IPS-18a (cell line): Measurements from ENCODE around the gene RNF144A.
"Not testable (repeated sequence)": the region's sequence is repeated elsewhere in the genome, so short reads cannot be mapped to it uniquely, and the experiment has no call there.

ENCODE experiments used
- H3K27ac ChIP-seq: one replicate; pipeline ENCODE4 v1.5.1; 2013; ENCODE audit warnings: low read length
- H3K27me3 ChIP-seq: one replicate; pipeline ENCODE4 v1.6.1; 2013; ENCODE audit warnings: mild to moderate bottlenecking, low read length; ENCODE audit not compliant: control insufficient read depth, insufficient read depth
- H3K36me3 ChIP-seq: one replicate; pipeline ENCODE4 v1.6.1; 2013; ENCODE audit warnings: low read depth, low read length; ENCODE audit not compliant: control insufficient read depth
- H3K4me1 ChIP-seq: one replicate; pipeline ENCODE4 v1.6.1; 2013; ENCODE audit warnings: low read depth, low read length; ENCODE audit not compliant: control insufficient read depth
- H3K4me3 ChIP-seq: one replicate; pipeline ENCODE4 v1.5.1; 2013; ENCODE audit warnings: low read length
- H3K9ac ChIP-seq: one replicate; pipeline ENCODE4 v1.6.1; 2013; ENCODE audit warnings: mild to moderate bottlenecking, low read length, moderate library complexity
- H3K9me3 ChIP-seq: one replicate; pipeline ENCODE4 v1.6.1; 2013; ENCODE audit warnings: low read depth, low read length; ENCODE audit not compliant: control insufficient read depth

The RNF144A gene

DNA sequence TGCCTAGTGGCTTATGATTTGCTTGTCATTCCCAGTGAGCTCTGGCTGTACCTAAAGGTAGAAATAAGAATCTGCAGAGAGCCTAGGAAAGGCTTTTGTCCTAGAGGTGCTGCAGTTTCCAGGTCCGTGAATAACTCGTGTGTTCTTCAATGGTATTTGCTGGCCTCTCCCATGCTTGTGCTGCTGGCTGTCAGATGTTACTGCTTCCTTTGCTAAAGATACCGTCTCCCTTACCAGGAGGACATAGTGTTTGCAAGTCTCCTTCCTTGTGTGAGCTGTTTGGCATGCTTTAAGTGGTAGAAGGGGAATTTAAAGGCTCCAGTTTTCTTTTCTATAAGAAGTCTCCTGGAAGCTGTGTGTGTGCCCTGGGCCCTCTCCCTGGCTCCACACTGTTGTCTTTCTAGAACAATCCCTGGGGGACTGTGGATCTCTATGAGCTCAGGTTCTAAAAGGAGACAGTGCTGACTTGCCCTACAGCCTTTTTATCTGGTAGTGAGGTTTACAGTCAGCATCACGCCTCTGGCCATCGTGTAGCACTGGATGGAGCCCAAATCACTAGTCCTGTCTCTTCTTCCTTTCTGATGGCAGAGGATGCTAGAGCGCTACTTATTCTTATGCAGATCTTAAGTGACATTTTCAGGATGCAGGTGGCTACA is 65.8 kb downstream of the RNF144A start:
- peaks cover 9% of the 10 kb centered on the region for H3K4me1 ChIP-seq
- H3K9me3 ChIP-seq, result no peaks in the 10 kb centered on the region
- H3K27ac ChIP-seq, result no peak overlapping the region
- H3K27me3 ChIP-seq, result no peaks in the 10 kb centered on the region
- H3K9ac ChIP-seq, result no peak overlapping the region
- no peak overlapping the region for H3K4me3 ChIP-seq
- no peaks in the 10 kb centered on the region for H3K36me3 ChIP-seq

DNA sequence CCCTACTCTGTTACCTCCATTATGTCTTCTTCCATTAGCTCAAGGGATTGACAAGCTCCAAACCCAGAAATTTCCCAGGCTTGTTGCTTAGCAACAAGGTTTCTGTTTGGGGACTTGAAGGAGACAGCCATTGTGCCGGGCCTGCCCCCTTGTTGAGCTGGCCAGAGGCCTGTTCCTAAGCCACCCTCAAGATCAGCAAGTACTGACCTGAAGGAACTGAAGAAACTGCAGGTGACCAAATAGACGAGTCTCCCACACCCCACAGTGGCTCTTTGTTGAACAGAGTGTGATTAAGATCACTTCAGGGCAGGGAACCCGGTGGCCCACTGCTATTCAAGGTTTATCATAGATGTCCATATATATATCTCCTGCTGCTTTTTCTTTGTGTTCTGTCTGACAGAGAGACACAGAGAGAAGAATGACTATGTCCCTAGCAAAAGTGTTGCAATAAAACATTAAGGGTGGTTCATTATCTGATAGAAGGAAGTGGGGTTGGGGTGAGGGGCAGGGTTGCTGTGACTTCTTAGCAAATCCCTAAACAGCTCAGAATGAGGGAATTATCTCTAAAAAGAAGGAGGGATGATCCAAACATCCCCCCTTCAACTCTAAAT is 69.2 kb downstream of the RNF144A start:
- Histone ChIP-seq H3K27ac (no peak overlapping the region), H3K9me3 (no peaks in the 10 kb centered on the region), H3K4me3 (no peak overlapping the region), H3K27me3 (no peaks in the 10 kb centered on the region), H3K36me3 (no peaks in the 10 kb centered on the region), H3K4me1 (peaks cover 9% of the 10 kb centered on the region), H3K9ac (no peak overlapping the region)

DNA sequence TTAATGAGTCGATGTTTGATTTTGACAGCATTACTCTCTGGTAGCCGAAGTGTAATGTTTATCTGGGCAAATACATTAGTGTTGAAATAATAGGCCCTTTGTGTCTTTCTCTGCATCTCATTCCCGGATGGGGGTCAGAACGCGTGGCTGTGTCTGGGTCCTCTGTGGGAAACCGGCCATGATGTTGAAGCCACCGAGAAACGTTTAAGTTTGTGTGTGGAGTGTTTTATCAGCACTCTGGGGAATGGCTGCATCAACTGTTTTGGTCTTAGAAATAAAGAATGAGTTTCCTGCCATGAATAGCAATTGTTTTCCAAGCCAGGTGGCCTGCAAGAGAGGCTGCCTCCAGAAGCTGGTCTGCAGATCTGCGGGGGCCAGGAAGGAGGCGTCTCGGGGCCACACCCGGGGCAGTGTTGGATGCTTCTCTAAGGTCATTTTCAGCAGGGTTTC is 69.7 kb downstream of the RNF144A start:
- H3K36me3 ChIP-seq, result no peaks in the 10 kb centered on the region
- H3K4me3 ChIP-seq, result no peak overlapping the region
- H3K9me3 ChIP-seq, result no peaks in the 10 kb centered on the region
- peaks cover 9% of the 10 kb centered on the region for H3K4me1 ChIP-seq
- H3K27ac ChIP-seq, result no peak overlapping the region
- H3K9ac ChIP-seq, result no peak overlapping the region
- H3K27me3 ChIP-seq, result no peaks in the 10 kb centered on the region

DNA sequence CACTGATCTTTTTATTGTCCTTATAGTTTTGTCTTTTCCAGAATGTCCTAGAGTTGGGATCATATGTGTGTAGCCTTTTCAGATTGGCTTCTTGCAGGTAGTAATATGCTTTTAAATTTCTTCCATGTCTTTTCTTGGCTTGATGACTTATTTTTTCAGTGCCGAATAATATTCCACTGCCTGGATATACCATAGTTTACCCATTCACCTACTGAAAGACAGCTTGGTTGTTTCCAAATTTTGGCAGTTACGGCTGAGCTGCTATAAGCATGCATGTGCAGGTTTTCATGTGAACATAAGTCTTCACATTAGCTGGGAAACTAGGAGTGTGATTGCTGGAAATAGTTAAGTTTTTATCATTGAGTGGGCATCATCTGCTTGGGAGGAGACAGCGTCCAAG is 73.7 kb downstream of the RNF144A start:
- Histone ChIP-seq H3K27ac (no peak overlapping the region), H3K4me1 (peaks cover 6% of the 10 kb centered on the region), H3K4me3 (no peak overlapping the region), H3K9me3 (no peaks in the 10 kb centered on the region), H3K9ac (no peak overlapping the region), H3K36me3 (no peaks in the 10 kb centered on the region), H3K27me3 (no peaks in the 10 kb centered on the region)

DNA sequence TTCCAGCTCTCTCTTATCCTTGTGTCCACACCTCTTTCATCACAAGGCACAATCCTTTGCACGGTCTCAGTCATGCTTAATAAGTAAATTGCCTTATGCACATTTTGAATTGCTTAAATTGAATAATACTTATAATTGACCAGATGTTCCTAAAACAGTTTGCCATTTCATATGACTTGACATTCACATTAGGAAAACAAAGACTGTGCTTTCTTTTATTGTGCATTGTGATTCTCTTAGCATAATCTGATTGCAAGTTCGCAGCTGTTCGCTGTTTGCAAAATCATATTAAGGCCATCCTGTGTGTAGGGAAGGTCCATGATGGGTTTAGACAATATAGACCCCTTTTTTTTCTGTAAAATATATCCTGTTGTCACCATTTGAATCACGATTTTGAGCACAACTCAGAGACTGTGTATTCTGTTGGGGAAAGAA is 75.6 kb downstream of the RNF144A start:
- no peaks in the 10 kb centered on the region for H3K27me3 ChIP-seq
- no peak overlapping the region for H3K9ac ChIP-seq
- no peaks in the 10 kb centered on the region for H3K4me1 ChIP-seq
- no peaks in the 10 kb centered on the region for H3K9me3 ChIP-seq
- no peak overlapping the region for H3K4me3 ChIP-seq
- H3K27ac ChIP-seq, result no peak overlapping the region
- H3K36me3 ChIP-seq, result no peaks in the 10 kb centered on the region

DNA sequence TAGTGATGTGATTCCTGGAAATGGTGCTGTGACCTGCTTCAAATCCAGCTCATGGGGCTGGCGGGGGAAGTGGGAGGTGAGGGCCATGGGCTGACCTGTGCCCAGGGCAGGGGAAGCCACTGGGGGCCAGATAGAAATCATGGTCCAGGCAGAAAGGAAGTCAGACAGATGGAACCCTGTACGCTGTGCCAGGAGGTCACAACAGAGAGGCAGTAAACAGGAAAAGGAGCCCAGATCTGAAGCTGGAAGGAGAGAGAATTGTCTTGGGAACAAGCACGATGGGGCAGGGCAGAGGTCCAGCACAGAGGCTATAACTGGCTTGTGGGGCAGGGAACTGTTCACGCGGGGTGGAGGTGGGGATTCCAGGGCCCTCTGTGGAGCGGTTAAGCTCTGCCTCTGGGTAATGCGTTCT is 76.0 kb downstream of the RNF144A start:
- no peak overlapping the region for H3K9ac ChIP-seq
- no peak overlapping the region for H3K27ac ChIP-seq
- H3K36me3 ChIP-seq, result no peaks in the 10 kb centered on the region

DNA sequence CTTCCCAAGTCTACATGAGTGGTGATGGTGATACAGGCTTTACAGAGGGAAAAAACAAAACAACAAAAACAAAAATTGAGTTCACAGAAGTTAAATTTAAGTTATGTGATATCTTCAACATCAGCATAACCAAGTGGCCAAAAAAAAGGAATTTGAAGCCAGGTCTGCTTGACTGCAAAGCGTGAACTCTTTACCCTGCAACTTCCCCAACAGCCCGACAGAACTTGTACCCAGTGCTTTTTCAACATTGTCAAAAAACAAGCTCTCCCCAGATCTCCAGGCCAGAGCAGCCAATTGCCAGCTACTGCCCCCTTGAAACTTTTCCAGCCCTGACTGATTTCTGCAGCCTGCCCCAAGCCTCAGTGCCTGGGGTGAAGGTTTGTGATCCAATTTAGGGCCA is 76.7 kb downstream of the RNF144A start:
- H3K4me1 ChIP-seq, result no peaks in the 10 kb centered on the region
- H3K27ac ChIP-seq, result no peak overlapping the region
- H3K36me3 ChIP-seq, result no peaks in the 10 kb centered on the region
- no peak overlapping the region for H3K4me3 ChIP-seq
- no peak overlapping the region for H3K9ac ChIP-seq
- no peaks in the 10 kb centered on the region for H3K9me3 ChIP-seq
- H3K27me3 ChIP-seq, result no peaks in the 10 kb centered on the region

More for the DNA sequence above, 76.0 kb downstream of the RNF144A start:
- Histone ChIP-seq H3K9me3 (no peaks in the 10 kb centered on the region), H3K4me1 (no peaks in the 10 kb centered on the region), H3K4me3 (no peak overlapping the region), H3K27me3 (no peaks in the 10 kb centered on the region)

DNA sequence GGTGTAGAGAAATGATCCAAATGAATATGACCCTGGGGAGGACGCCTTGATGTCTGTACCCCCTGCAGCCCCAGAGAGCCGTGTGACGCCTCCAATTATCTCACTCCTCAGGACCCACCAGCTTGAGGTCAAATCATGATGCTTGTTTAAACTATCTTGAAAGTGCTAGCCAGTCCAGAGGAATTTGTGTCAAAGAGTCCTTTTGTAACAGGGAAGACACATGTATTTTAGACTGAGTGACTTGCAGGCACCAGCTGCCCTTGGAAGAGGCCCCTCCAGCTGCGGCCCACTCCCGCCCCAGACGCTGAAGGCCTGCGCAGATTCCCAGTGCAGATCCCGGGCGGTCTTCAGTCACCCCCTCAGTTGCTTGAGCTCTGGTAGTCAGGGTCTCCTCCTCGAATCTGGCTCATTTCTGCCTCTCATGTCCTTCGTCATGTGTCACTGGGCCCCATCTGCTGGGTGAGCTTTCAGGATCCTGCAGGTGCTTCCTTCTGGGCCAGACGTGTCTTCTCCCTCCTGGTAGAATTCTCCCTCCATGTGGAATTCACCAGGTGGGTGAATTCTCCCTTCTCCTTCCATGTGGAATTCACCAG is 77.4 kb downstream of the RNF144A start:
- Histone ChIP-seq H3K9me3 (no peaks in the 10 kb centered on the region), H3K9ac (no peak overlapping the region), H3K27ac (no peak overlapping the region), H3K4me1 (no peaks in the 10 kb centered on the region), H3K27me3 (no peaks in the 10 kb centered on the region), H3K4me3 (no peak overlapping the region), H3K36me3 (no peaks in the 10 kb centered on the region)

DNA sequence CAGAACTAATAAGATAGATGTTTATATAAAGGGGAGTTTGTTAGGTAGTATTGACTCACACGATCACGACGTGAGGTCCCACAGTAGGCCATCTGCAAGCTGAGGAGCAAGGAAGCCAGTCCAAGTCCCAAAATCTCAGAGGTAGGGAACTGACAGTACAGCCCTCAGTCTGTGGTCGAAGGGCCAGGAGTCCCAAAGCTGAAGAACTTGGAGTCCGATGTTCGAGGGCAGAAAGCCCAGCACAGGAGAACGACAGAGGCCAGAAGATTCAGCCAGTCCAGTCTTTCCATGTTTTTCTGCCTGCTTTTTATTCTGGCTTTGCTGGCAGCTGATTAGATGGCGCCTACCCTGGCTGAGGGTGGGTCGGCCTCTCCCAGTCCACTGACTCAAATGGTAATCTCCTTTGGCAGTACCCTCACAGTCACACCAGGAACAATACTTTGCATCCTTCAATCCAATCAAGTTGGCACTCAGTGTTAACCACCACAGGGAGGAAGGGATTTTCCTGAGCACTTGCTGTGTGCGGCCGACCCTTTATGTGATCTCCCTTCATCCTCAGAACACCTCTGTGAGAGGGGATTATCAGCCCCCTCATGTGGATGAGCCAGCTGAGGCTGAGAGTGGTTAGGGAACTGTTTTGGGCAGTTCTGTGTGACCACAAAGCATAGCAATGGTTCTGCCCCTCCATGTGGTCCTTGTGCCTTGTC is 78.3 kb downstream of the RNF144A start:
- no peak overlapping the region for H3K9ac ChIP-seq
- H3K4me3 ChIP-seq, result no peak overlapping the region
- H3K27ac ChIP-seq, result no peak overlapping the region
- H3K4me1 ChIP-seq, result no peaks in the 10 kb centered on the region
- no peaks in the 10 kb centered on the region for H3K36me3 ChIP-seq
- no peaks in the 10 kb centered on the region for H3K9me3 ChIP-seq
- no peaks in the 10 kb centered on the region for H3K27me3 ChIP-seq

DNA sequence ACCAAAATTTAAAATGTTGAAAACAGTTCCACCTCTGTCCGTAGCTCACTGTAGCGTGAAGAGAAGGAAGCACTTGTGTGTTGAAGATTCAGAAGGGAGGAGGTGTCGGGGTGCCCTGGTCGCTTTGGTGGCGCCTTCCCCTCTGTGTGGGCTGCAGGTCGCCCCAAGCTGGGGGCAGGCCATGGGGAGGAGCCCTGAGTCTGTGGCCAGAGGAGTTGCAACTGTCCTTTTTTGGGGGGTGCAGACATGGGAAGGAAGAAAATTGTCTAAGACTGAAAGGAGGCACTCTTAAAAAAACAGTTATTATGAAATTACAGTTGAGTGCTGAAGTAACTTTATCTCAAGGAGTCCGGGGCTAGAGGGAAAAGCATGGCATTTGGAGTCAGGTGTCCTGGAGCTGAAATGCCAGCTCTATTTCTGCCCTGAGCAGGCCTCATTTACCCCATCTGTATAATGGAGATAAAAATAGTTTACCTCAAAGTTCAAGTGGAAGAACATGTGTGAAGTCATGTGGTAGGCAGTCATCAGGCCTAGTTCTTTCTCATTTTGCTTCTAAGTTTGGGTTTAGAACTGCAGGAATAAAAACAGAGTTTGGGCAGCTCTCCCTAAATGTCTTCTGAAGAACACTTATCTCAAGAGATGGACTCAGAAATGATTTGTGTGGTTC is 82.1 kb downstream of the RNF144A start:
- no peaks in the 10 kb centered on the region for H3K27me3 ChIP-seq
- no peaks in the 10 kb centered on the region for H3K36me3 ChIP-seq
- no peaks in the 10 kb centered on the region for H3K4me1 ChIP-seq
- no peak overlapping the region for H3K4me3 ChIP-seq
- no peaks in the 10 kb centered on the region for H3K9me3 ChIP-seq
- no peak overlapping the region for H3K27ac ChIP-seq
- no peak overlapping the region for H3K9ac ChIP-seq

DNA sequence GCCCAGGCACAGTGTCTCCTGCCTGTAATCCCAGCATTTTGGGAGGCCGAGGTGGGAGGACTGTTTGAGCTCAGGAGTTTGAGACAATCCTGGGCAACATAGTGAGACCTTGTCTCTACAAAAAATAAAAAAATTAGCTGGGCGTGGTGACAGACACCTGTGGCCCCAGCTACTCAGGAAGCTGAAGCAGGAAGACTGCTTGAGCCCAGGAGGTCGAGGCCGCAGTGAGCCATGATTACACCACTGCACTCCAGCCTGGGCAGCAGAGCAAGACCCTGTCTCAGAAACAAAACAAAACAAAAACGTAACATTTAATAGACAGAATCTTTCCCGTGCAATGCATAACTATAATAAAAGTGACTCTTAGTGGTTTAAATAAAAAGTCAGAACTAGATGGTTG is 84.2 kb downstream of the RNF144A start:
- not testable (repeated sequence) for H3K4me3 ChIP-seq, H3K9me3 ChIP-seq, H3K27me3 ChIP-seq, H3K27ac ChIP-seq, H3K36me3 ChIP-seq, H3K4me1 ChIP-seq, H3K9ac ChIP-seq
